ENCODE data around the gene MPP3.

DNA sequence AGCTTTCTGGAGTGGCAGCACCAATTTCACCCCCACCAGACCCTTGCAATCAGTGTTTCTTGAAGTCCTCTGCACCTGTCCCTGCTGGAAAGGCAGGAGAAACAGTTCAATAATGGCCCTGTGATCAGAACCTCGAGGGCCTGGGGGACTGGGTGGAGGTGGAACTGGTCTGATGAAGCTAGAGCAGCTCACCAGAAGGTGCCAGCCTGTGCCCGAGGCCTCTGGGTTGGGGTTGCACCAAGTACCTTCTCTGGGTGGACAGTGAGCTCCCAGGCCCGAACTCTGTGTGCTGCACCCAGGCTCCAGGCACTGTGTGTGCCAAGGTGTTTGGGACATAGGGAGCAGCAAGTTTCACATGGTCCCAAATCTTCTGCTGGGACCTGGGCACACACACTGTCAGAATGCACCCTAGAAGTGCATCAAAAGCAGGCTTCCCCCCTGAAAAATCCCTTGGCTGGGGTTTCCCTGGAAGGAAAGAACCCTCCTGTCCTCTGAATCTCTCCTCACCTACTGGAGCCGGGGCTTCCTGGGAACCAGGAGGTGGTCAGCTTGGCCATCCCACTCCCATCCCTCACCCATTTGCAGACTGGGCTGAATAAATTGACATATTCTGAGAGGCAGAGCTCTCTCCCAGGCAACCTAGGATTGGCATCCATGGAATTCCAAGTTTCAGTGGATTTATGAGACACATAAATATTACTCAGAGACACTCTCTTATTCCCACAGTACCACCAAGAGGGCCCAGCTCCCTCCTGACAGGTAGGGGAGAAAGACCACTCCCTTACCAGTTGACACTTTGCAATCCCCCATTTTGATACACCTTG, 31.4 kb upstream of the MPP3 start:
- TF ChIP-seq, protein P1, sequence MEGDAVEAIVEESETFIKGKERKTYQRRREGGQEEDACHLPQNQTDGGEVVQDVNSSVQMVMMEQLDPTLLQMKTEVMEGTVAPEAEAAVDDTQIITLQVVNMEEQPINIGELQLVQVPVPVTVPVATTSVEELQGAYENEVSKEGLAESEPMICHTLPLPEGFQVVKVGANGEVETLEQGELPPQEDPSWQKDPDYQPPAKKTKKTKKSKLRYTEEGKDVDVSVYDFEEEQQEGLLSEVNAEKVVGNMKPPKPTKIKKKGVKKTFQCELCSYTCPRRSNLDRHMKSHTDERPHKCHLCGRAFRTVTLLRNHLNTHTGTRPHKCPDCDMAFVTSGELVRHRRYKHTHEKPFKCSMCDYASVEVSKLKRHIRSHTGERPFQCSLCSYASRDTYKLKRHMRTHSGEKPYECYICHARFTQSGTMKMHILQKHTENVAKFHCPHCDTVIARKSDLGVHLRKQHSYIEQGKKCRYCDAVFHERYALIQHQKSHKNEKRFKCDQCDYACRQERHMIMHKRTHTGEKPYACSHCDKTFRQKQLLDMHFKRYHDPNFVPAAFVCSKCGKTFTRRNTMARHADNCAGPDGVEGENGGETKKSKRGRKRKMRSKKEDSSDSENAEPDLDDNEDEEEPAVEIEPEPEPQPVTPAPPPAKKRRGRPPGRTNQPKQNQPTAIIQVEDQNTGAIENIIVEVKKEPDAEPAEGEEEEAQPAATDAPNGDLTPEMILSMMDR (IDR thresholded peaks at IDR 0.05), result no peak
- TF ChIP-seq POLR2A (IDR thresholded peaks at IDR 0.05), result no peak
